ENCODE results near the gene RPL23.

GRCh38 chr17:38870259-38871165, 17.0 kb upstream of the RPL23 start:
- TF ChIP-seq POLR2A (IDR thresholded peaks at IDR 0.05; ENCODE audit: low read depth, low read length) (no peak), POLR2AphosphoS5 (IDR thresholded peaks at IDR 0.05; ENCODE audit: low read depth, low read length) (no peak), SPI1 (IDR thresholded peaks at IDR 0.05; ENCODE audit: low read depth, low read length) (no peak), TAF1 (IDR thresholded peaks at IDR 0.05; ENCODE audit: low read depth, low read length) (no peak)

Data from GM12891 (cell line).